SIG-M5 treated with dmso at 0.1 percent for 504 hours (cell line): Measurements from ENCODE around the gene ETNPPL.

ENCODE experiments used
- DNase-seq: peaks from one replicate; lab custom pipeline; 2025; ENCODE audit not compliant: unreplicated experiment; lab: John Stamatoyannopoulos, UW

The ETNPPL gene

GRCh38 chr4:108762559-108763225, at the start of gene ETNPPL:
Gene ETNPPL, minus strand, starts transcription at chr4:108763053. Its CDS starts 155 bp downstream, at chr4:108762898.
- no peak for DNase-seq

DNA sequence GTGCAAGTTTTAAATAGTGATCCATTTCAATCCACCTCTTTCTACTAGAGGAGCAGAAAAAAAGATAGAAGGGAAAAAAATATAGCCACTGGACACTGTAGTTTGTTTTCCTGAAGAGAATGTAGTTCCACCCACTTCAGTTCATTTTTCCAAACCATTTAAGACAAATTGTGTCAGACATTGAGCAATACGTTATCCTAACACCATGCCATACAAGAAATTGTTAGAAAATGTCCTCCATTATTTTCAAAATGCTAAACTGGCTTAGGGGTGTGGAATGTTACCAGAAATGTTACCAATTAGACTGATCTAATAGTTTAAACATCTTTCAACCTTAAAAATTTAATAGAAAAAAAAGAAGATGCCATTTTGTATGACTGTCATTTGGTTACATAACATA, 48.6 kb upstream of the ETNPPL start:
- DNase-seq = no peak

GRCh38 chr4:108810087-108810486, 47.2 kb upstream of the ETNPPL start:
- no peak for DNase-seq

DNA sequence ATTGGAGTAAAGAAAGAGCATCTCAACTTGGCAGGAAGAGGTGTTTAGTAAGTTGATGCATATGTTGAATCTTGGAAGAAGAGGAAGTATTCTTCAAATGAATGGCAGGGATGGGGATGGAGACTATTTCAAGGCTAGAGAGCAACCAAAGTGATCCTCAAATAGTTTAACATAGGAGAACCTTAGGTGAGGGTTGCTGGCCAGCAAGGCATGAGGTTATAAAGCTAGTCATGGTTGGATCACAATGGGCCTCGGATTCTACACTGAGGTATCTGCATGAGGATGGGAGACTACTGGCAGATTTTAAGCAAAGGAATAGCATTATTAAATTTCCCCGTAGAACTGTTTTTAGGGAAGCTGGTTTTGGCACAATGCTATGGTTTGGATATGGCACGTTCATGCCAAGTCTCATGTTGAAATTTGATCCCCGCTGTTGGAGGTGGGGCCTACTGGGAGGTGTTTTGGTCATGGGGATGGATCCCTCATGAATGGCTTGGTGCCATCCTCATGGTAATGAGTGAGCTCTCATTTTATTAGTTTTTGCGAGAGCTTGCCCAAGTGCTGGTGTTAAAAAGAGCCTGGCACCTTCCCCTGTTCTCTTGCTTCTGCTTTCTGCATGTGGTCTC, 41.9 kb upstream of the ETNPPL start:
- no peak for DNase-seq

GRCh38 chr4:108799306-108799705, 36.5 kb upstream of the ETNPPL start:
- DNase-seq = no peak

GRCh38 chr4:108796173-108796572, 33.3 kb upstream of the ETNPPL start:
- no peak for DNase-seq

DNA sequence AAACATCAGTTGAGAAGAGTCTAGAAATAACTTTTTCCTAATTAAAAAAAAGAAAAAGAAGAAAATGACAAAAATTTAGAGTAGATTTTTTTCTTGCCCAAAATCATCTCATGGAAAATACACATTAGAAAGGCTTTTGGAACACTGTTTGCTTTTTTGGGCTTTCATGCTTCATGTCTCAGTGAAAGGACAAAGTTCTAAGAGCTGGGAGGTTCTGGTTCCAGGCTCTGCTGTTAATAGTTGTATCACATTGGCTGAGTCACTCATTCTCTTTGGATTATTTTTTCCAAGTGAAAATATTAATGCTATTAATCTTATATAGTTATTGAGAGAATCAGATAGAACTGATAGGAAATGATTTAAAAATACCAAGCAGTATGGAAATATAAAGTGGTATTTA, 32.9 kb upstream of the ETNPPL start:
- DNase-seq = no peak

- no peak for DNase-seq
These were observed 31.3 kb upstream of the ETNPPL start for GRCh38 chr4:108794136-108794535.

- no peak for DNase-seq
These were observed 30.6 kb upstream of the ETNPPL start for GRCh38 chr4:108793415-108793814.

DNA sequence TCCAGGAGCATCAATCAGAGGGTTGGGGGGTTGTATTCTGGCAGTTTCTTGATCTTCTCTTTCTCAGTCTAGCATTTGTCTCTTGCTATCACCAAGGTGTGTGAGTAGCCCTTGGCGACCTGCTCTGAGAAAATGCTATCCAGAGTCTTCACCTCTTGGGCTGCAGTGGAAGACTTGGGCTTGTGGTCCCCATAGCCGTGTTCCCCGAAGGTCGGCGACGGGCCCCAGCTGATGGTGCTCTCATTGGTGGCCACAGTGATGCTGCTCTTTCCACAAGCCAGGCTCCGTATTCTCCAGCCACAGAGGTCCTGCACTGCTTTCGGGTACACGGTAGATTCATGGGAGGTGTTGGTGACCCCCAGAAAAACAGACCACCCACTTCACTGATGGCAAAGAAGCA, 25.9 kb upstream of the ETNPPL start:
- no peak for DNase-seq

- no peak for DNase-seq
These were observed 24.9 kb upstream of the ETNPPL start for GRCh38 chr4:108787724-108788123.

- DNase-seq = no peak
These were observed 24.3 kb upstream of the ETNPPL start for GRCh38 chr4:108787106-108787505.

- DNase-seq = no peak
These were observed 23.5 kb upstream of the ETNPPL start for GRCh38 chr4:108786351-108786750.

GRCh38 chr4:108783665-108784463, 21.0 kb upstream of the ETNPPL start:
- peak; percentile 8 for DNase-seq

DNA sequence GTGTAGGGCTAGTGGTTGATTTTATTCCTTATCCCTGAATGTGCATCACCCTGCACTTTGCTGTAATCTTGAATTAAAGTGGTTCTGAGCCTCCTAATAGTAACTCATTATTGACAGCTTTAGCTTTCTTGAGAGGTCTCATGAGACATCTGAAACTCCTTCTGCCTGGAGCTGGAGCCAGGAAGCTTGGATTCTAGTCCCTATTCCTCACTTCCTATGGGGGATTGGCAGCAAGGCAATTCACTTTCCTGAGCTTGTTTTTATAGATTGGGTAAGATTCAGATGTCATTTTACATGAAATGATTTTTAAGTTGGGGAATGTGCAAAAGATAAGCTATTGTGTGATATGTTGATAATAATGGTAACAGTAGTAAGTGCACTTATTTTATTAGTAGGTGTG, 17.1 kb upstream of the ETNPPL start:
- no peak for DNase-seq

DNA sequence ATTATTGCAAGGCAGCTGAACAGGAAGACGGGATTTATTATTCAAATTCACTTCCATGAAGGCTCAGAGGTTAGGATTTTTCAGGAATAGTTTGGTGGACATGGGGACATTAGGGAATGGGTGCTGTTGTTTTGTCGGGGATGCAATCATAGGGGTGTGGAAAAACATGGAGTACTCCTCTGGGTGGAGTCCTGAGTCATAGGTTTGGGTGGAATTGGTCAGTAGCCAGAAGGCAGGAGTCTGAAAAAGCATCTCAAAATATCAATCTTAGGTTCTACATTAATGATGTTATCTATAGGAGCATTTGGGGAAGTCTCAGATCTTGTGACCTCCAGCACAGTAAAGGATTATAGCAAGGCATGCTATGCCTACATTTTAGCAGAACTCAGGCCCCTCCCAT, 14.5 kb upstream of the ETNPPL start:
- DNase-seq = no peak

GRCh38 chr4:108775921-108776320, 13.1 kb upstream of the ETNPPL start:
- DNase-seq = no peak

DNA sequence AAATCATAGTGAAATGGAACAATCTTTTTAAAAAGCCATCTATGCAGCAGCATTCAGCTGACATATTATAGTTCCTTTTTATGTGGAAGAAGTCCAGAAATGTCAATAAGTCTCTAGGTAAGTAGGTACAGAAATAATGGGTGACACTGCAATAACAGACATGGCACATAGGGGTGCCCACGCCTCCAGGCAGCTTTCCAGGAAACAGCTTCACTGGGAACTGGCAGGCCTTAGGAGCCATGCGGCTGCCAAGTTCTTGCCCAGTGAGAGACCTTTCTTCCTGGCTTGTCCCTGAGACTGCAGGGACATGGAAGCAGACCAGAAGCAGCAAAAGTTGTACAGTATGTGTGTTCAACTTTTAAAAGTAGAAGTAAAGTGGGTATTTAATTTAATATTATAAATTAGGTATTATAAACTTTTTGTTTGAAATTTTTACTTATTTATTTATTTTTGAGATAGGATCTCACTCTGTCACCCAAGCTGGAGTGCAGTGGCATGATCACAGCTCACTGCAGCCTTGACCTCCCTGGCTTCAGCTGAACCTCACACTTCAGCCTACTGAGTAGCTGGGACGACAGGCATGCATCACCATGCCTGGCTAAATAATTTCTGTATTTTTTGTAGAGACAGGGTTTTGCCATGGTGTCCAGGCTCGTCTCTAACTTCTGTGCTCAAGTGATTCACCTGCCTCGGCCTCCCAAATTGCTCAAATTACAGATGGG, 12.1 kb upstream of the ETNPPL start:
- DNase-seq = no peak

DNA sequence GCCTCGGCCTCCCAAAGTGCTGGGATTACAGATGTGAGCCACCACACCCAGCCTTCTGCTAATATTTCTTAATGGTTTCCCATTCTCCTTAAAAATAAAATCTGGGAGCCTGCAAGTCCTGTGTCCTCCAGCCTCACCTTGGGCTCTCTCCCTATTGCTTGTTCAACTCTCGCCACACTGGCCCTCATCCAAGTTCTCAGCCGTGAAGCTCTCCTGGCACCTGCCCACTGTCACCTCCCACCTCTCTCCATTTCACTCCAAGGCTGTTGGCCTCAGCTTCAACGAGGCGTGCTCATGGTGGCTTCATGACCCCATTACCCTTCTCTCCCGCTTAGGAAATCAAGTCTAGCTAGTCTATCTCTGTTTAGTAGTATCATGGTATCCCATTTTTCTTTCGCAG, 9.5 kb upstream of the ETNPPL start:
- no peak for DNase-seq

DNA sequence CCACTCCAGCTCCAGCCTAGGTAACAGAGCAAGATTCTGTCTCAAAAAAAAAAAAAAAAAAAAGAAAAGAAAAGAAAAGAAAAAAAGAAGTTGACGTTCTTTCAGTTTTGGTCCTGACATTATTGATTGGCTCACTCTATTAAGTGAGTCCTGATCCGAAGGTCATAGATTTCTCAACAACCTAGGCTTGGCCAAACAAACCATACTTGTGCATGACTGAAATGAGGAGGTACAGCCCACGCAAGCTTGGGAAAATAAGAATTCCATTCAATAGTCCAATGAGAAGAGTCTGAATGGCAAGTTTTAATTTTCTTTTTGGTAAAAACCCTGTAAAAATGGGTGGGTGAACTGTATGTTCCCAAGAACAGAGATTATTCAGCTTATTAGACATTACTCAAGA, 3.2 kb upstream of the ETNPPL start:
- no peak for DNase-seq

DNA sequence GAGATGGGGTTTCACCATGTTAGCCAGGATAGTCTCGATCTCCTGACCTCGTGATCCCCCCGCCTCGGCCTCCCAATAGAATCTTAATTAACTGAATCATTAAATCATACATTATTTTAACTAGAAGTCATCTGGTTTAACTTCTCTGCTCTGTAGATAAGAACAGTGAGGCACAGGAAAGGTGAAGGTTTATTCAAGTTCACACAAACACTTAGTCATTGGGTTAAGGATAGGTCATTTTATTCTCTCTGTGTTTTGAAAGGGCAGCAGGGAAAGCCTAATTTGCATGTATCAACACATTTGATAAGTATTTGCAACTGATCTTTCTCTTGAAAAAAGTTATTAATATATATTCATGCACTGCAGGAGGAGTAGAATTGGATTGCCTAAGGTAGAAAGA, 1.1 kb upstream of the ETNPPL start:
- no peak for DNase-seq

- DNase-seq = no peak
These were observed 357 bp upstream of the ETNPPL start for GRCh38 chr4:108763226-108763593.
